OCI-LY3 (cell line): Measurements from ENCODE around the gene STX2.

Experiments
- EZH2phosphoT487 ChIP-seq: fragments of 200-600 bp; shearing (Covaris generic); IDR thresholded peaks from 2 replicates; pipeline ENCODE4 v1.6.1; 2018; ENCODE audit warnings: antibody characterized with exemption, mixed run types, low read depth
- TF ChIP-seq, protein P1 (sequence below): fragments of 200-600, 300-600 bp; sonication (generic); IDR thresholded peaks from 2 replicates; pipeline ENCODE4 v1.5.1; 2014; ENCODE audit warnings: antibody characterized with exemption, low read length, low read depth

DNA sequence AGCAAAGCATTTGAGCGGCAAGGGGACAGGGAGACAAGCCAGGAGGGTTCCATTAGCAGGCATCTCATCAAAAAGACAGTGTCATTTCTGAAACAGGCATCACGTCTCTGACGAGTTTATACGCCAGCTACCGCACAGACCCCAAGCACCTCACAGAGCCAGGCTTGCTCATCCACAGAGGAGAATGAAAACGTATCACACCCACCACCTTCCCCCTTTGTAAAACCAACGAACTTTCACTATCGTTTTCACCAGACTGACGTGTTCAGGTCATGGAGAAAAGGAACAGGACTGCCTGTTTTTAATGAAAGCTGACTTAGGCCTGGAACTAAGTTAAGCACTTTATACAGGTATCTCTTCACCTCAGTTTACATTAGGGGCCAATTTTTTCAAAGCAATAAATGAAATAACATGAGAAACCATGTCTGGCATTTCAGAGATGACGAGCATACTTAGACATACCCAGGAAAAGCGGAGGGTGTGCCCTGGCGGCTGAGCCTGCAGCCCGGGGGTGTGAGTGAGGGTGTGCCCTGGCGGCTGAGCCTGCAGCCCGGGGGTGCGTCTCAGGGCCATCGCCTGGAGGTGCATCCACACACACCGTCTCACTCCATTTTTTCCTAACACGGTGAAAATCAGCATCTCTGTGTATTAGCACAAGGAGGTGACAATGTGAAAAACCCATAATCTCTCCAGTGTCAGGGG lies 41.9 kb downstream of the STX2 start:
- TF ChIP-seq, protein P1, sequence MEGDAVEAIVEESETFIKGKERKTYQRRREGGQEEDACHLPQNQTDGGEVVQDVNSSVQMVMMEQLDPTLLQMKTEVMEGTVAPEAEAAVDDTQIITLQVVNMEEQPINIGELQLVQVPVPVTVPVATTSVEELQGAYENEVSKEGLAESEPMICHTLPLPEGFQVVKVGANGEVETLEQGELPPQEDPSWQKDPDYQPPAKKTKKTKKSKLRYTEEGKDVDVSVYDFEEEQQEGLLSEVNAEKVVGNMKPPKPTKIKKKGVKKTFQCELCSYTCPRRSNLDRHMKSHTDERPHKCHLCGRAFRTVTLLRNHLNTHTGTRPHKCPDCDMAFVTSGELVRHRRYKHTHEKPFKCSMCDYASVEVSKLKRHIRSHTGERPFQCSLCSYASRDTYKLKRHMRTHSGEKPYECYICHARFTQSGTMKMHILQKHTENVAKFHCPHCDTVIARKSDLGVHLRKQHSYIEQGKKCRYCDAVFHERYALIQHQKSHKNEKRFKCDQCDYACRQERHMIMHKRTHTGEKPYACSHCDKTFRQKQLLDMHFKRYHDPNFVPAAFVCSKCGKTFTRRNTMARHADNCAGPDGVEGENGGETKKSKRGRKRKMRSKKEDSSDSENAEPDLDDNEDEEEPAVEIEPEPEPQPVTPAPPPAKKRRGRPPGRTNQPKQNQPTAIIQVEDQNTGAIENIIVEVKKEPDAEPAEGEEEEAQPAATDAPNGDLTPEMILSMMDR = no peak
- no peak for TF ChIP-seq EZH2phosphoT487
